ENCODE data around the gene IL27RA.

DNA sequence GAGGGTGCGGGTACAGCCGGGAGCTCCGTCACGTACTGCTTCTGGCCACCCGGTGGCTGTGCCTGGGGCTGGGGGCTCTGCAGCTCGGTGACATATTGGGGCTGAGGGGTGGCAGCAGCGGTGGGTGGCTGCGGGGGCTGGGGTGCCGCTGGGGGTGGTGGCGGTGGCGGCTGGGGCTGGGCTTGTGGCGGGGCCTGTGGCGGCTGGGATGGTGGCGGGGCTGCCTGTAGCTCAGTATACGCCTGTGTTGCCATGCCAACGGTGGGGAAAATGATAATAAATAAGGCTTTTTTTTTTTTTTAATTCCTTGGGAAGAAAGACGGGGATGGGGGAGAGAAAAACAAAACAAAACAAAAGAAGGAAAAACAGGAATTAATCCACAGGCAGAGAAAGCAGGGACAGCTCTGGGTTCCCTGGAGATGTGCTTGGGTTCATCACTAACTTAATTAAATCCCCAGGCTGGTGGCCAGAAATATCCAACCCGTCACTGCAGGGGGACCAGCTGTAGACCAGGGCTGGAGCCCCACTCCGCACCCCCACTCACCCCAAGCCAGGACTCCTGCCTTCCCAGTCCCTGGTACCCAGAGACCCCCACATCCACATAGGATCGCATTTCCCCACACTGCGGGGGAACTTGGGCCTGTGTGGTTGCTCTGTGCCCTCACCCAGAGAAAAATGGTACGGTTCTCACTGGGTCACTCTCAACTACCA, 37.8 kb upstream of the IL27RA start:
- TF ChIP-seq EZH2phosphoT487 (IDR thresholded peaks at IDR 0.05; ENCODE audit: insufficient read depth, low read depth): no peak
- TF ChIP-seq EZH2 (IDR thresholded peaks at IDR 0.05; ENCODE audit: insufficient read depth, poor library complexity, severe bottlenecking): no peak
